Lung microvascular endothelial cell (primary cell): ENCODE data around the gene CYP2E1. TPM values are rescaled to one million over a fixed set of nuclear protein-coding genes. Genes with fewer than 3 reads are reported as not detected.
"Not testable (repeated sequence)": the region's sequence is repeated elsewhere in the genome, so short reads cannot be mapped to it uniquely, and the experiment has no call there.

ENCODE experiments used
- DNase-seq, 2 donors: peaks; one replicate each; pipeline versions ENCODE4 v3.0.0 to v3.0.0-alpha.2; 2010; ENCODE audit warnings: low read depth in 2 of 2
- total RNA-seq: library from RNA; depleted of rRNA; stranded (reverse); fragments of >200 nt; gene quantifications from 2 replicates; pipeline ENCODE4 v1.2.1, GENCODE V29; 2014

CYP2E1 gene
- total RNA-seq, 1 donor from 2014 or later, result not detected

- DNase-seq, result no peak
Observed at GRCh38 chr10:133528296-133528844, 1.2 kb downstream of the CYP2E1 start.

- DNase-seq, result no peak
Observed at GRCh38 chr10:133528845-133529575, 1.8 kb downstream of the CYP2E1 start.

GRCh38 chr10:133529576-133529946, 2.4 kb downstream of the CYP2E1 start:
- no peak for DNase-seq

- DNase-seq, result no peak
Observed at GRCh38 chr10:133530506-133530905, 3.3 kb downstream of the CYP2E1 start.

- no peak for DNase-seq
Observed at GRCh38 chr10:133532871-133533270, 5.7 kb downstream of the CYP2E1 start.

GRCh38 chr10:133534417-133534816, 7.3 kb downstream of the CYP2E1 start:
- no peak for DNase-seq

- no peak for DNase-seq
Observed at GRCh38 chr10:133536198-133536597, 9.0 kb downstream of the CYP2E1 start.

- peak; percentile 38 to 43 for DNase-seq
Observed at GRCh38 chr10:133537546-133538545, 10.7 kb downstream of the CYP2E1 start.

- DNase-seq, result not testable (repeated sequence)
Observed at GRCh38 chr10:133541441-133541975, 14.3 kb downstream of the CYP2E1 start.

- no peak for DNase-seq
Observed at GRCh38 chr10:133544506-133544905, 17.3 kb downstream of the CYP2E1 start.

GRCh38 chr10:133554600-133554999, 27.4 kb downstream of the CYP2E1 start:
- no peak for DNase-seq

GRCh38 chr10:133555521-133555920, 28.4 kb downstream of the CYP2E1 start:
- DNase-seq, result no peak

GRCh38 chr10:133557381-133557780, 30.2 kb downstream of the CYP2E1 start:
- peak; percentile 14 to 43 for DNase-seq

- DNase-seq, result no peak
Observed at GRCh38 chr10:133559216-133559615, 32.1 kb downstream of the CYP2E1 start.

- DNase-seq, result no peak
Observed at GRCh38 chr10:133564816-133565215, 37.7 kb downstream of the CYP2E1 start.

- DNase-seq, result no peak
Observed at GRCh38 chr10:133565441-133566294, 38.5 kb downstream of the CYP2E1 start, which contains the start of gene SYCE1. SYCE1 (minus strand) TSS chr10:133565583; CDS start chr10:133565529, 54 bp downstream.

GRCh38 chr10:133567119-133567518, 40.0 kb downstream of the CYP2E1 start:
- no peak for DNase-seq

GRCh38 chr10:133567609-133568286, 40.6 kb downstream of the CYP2E1 start:
- no peak for DNase-seq

GRCh38 chr10:133568287-133568614, 41.1 kb downstream of the CYP2E1 start:
- no peak for DNase-seq

- not testable (repeated sequence) for DNase-seq
Observed at GRCh38 chr10:133568831-133569527, 41.8 kb downstream of the CYP2E1 start.
